ENCODE results near the gene PKNOX2.

PKNOX2 gene

GRCh38 chr11:125299821-125300220, 135.3 kb downstream of the PKNOX2 start:
- H3K27me3 ChIP-seq (replicated peaks; ENCODE audit: control insufficient read depth, insufficient read depth, low read length): peaks cover 2% of the 10 kb centered on the region; the same call in 1 of the 2 replicates

GRCh38 chr11:125300791-125301218, 136.3 kb downstream of the PKNOX2 start:
- no peak for DNase-seq (ENCODE audit: extremely low read depth, insufficient read length)
- Histone ChIP-seq H3K4me3 (replicated peaks; ENCODE audit: low read depth, low read length) (no peak overlapping the region), H3K27me3 (replicated peaks; ENCODE audit: control insufficient read depth, insufficient read depth, low read length) (peaks cover 2% of the 10 kb centered on the region), H3K36me3 (ENCODE audit: control insufficient read depth, insufficient read depth, low read length) (no peaks in the 10 kb centered on the region)
- no peak for TF ChIP-seq CTCF (IDR thresholded peaks at IDR 0.05; ENCODE audit: insufficient read depth, low read length, poor library complexity, severe bottlenecking)

More at GRCh38 chr11:125299821-125300220, 135.3 kb downstream of the PKNOX2 start:
- no peak overlapping the region for H3K4me3 ChIP-seq (replicated peaks; ENCODE audit: low read depth, low read length)
- no peak for TF ChIP-seq CTCF (IDR thresholded peaks at IDR 0.05; ENCODE audit: insufficient read depth, low read length, poor library complexity, severe bottlenecking)
- no peaks in the 10 kb centered on the region for H3K36me3 ChIP-seq (ENCODE audit: control insufficient read depth, insufficient read depth, low read length)
- DNase-seq (ENCODE audit: extremely low read depth, insufficient read length): no peak

GRCh38 chr11:125301346-125301745, 136.8 kb downstream of the PKNOX2 start:
- DNase-seq (ENCODE audit: extremely low read depth, insufficient read length): no peak
- TF ChIP-seq CTCF (IDR thresholded peaks at IDR 0.05; ENCODE audit: insufficient read depth, low read length, poor library complexity, severe bottlenecking): no peak
- no peaks in the 10 kb centered on the region for H3K36me3 ChIP-seq (ENCODE audit: control insufficient read depth, insufficient read depth, low read length)
- H3K4me3 ChIP-seq (replicated peaks; ENCODE audit: low read depth, low read length): no peak overlapping the region
- peaks cover 2% of the 10 kb centered on the region for H3K27me3 ChIP-seq (replicated peaks; ENCODE audit: control insufficient read depth, insufficient read depth, low read length)

GRCh38 chr11:125303186-125303585, 138.6 kb downstream of the PKNOX2 start:
- no peak for DNase-seq (ENCODE audit: extremely low read depth, insufficient read length)
- Histone ChIP-seq H3K36me3 (ENCODE audit: control insufficient read depth, insufficient read depth, low read length) (no peaks in the 10 kb centered on the region), H3K4me3 (replicated peaks; ENCODE audit: low read depth, low read length) (no peak overlapping the region), H3K27me3 (replicated peaks; ENCODE audit: control insufficient read depth, insufficient read depth, low read length) (peaks cover 2% of the 10 kb centered on the region)
- no peak for TF ChIP-seq CTCF (IDR thresholded peaks at IDR 0.05; ENCODE audit: insufficient read depth, low read length, poor library complexity, severe bottlenecking)

- no peak overlapping the region for H3K4me3 ChIP-seq (replicated peaks; ENCODE audit: low read depth, low read length)
- no peak for DNase-seq (ENCODE audit: extremely low read depth, insufficient read length)
- no peaks in the 10 kb centered on the region for H3K36me3 ChIP-seq (ENCODE audit: control insufficient read depth, insufficient read depth, low read length)
- peaks cover 2% of the 10 kb centered on the region for H3K27me3 ChIP-seq (replicated peaks; ENCODE audit: control insufficient read depth, insufficient read depth, low read length)
- TF ChIP-seq CTCF (IDR thresholded peaks at IDR 0.05; ENCODE audit: insufficient read depth, low read length, poor library complexity, severe bottlenecking): no peak
Measured at GRCh38 chr11:125303694-125304093, 139.1 kb downstream of the PKNOX2 start.

GRCh38 chr11:125304136-125304535, 139.6 kb downstream of the PKNOX2 start:
- peaks cover 2% of the 10 kb centered on the region for H3K27me3 ChIP-seq (replicated peaks; ENCODE audit: control insufficient read depth, insufficient read depth, low read length)
- no peak for DNase-seq (ENCODE audit: extremely low read depth, insufficient read length)
- H3K36me3 ChIP-seq (ENCODE audit: control insufficient read depth, insufficient read depth, low read length): no peaks in the 10 kb centered on the region
- H3K4me3 ChIP-seq (replicated peaks; ENCODE audit: low read depth, low read length): no peak overlapping the region
- no peak for TF ChIP-seq CTCF (IDR thresholded peaks at IDR 0.05; ENCODE audit: insufficient read depth, low read length, poor library complexity, severe bottlenecking)
